Measurements from ENCODE around the gene PALB2.

PALB2 gene

DNA sequence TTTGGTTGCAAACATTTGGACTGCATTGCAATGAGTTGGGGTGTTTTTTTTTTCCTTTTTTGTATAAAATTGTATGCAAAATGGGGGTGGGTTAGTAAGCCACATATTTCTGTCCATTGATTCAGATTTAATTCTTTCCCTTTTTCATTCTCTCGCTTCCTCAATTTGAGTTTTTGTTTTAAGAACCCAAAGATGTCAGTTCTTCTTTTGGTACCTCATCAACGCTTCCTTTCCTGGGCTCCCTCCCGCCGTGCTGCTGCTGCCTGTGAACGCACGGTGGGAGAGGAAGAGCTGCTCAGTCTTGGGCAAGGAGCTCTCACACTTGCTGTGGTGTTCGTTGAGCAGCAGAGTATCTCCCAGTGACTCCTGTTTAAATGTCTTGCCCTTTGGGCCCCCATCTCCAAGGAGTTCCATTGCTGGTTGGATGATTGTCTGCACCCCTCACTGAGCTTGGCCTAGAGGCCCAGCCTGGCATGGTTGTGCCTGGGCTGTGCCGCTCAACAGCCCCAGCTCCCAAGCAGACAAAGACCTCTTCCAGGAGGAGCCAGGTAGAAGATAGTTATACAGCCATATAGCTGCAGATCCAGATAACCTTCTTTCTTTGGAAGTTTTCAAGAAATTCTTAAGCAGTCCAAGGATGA, 70.0 kb downstream of the PALB2 start:
- ChIA-PET POLR2A (no interaction called here), CTCF (interaction anchor here (3.4 to 5.2 kb wide), 2 partner anchors 12 to 26 kb away, joined by 14 to 34 read pairs; partner anchors contain the start of genes EARS2 and UBFD1)
- peak; percentile 42 for DNase-seq (ENCODE audit: extremely low spot score)
- TF ChIP-seq, protein P1, sequence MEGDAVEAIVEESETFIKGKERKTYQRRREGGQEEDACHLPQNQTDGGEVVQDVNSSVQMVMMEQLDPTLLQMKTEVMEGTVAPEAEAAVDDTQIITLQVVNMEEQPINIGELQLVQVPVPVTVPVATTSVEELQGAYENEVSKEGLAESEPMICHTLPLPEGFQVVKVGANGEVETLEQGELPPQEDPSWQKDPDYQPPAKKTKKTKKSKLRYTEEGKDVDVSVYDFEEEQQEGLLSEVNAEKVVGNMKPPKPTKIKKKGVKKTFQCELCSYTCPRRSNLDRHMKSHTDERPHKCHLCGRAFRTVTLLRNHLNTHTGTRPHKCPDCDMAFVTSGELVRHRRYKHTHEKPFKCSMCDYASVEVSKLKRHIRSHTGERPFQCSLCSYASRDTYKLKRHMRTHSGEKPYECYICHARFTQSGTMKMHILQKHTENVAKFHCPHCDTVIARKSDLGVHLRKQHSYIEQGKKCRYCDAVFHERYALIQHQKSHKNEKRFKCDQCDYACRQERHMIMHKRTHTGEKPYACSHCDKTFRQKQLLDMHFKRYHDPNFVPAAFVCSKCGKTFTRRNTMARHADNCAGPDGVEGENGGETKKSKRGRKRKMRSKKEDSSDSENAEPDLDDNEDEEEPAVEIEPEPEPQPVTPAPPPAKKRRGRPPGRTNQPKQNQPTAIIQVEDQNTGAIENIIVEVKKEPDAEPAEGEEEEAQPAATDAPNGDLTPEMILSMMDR (IDR thresholded peaks at IDR 0.05; ENCODE audit: control extremely low read depth, extremely low read depth, low read depth, missing control alignments) = no peak

DNA sequence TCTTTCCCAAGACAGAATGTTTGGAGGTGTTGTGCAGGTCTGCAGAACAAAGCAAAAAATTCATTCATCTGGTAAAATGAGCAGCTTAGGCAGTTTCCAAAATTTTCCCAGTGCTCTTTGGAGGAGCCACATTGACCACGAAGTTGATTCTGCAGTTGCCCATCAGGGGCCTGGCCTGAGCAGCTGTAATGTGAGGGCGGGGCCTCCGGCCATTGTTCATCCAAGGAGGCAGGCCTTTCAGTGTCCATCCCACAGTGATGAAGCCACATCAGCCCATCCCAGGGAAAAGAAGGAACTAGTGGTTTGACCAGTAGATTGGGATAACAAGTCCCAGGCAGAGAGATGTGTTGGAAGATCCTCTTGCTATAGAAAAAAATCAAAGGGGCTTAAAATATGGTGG, 73.5 kb downstream of the PALB2 start:
- DNase-seq (ENCODE audit: extremely low spot score) = no peak
- ChIA-PET CTCF (interaction anchor here (1.5 kb wide), 1 partner anchor 9 kb away, joined by 7 read pairs; the partner anchor contains the start of gene UBFD1), POLR2A (no interaction called here)
- TF ChIP-seq, protein P1 (IDR thresholded peaks at IDR 0.05; ENCODE audit: control extremely low read depth, extremely low read depth, low read depth, missing control alignments) = no peak

DNA sequence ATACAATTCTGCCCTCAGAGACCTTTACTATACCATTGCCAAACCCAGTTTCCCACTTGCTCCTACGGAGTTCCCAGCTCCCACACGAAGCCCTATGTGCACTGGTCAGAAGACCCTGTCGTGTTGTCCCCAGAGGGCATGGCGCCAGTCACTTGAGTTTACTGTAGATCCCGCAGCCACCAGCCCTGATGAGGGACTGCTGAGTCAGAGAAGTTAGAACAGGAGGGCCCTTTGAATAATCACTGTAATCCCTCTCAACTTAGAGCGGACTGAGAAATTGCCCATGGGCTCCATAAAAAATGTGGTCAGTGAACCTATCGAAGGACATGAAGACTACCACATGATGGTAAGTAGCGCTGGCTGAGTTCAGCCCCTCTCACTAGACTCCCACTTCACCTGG, 74.4 kb downstream of the PALB2 start:
- ChIA-PET CTCF (interaction anchor here (1.5 kb wide), 1 partner anchor 8 kb away, joined by 7 read pairs; the partner anchor contains the start of gene UBFD1), POLR2A (no interaction called here)
- DNase-seq (ENCODE audit: extremely low spot score) = no peak
- TF ChIP-seq, protein P1 (IDR thresholded peaks at IDR 0.05; ENCODE audit: control extremely low read depth, extremely low read depth, low read depth, missing control alignments) = no peak

DNA sequence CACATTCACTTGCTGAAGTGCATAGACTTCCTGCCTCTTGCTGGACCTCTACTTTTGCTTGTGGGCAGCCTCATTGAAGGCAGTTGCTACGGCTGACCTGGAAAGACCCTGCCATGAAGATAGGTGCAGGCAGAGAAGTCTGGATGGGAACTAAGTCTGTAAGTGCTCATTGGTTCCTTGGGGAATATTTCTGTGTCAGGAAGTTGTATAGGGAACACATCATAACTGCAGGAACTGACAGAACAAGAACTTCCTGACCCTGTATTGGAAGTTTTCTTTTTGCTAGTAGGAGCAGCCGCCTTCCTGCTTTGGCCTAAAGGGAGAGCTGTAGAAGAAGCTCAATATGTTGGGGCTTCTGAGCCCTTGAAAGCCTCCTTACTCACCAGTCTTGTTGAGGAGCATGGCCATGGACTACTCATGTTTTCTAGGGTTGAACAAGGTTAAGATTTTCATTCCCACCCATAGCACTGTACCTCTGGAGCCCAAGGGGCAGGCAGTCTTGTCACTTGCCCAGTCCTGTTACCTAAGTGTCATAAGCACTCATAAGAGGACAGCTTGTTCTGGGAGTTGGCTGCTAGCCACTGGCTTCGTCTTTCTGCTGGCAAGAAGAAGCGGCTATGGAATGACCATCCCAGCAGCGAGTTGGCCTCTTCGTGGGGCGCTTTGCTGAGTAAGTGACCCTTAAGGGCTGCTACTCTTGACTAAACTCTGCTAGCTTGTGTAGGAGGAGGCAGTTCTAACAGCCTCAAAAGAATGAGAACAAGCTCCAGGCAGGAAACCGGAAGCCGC, 76.3 kb downstream of the PALB2 start:
- TF ChIP-seq, protein P1 (IDR thresholded peaks at IDR 0.05; ENCODE audit: control extremely low read depth, extremely low read depth, low read depth, missing control alignments) = no peak
- CTCF ChIA-PET = no interaction called here

DNA sequence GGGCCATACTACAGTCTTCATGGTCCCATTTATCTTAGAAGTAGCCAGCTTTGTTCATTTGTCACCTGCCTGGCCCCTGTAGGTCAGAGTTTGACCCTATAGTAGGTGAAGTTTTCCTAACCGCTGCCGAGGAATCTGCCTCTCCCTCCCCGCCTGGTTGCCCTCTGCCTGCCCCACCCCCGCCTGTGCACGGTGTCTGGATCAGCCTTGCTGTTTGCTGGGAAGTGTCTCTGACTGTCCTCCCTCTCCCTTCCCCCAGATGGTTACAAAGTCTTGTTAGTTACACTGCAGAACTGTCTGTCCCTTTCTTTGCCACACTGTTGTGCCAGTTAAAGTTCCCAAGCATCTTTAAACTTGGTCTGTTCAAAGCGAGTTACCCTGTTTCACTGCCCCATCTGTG, 77.9 kb downstream of the PALB2 start:
- CTCF ChIA-PET = no interaction called here
- TF ChIP-seq, protein P1 (IDR thresholded peaks at IDR 0.05; ENCODE audit: control extremely low read depth, extremely low read depth, low read depth, missing control alignments) = no peak
- DNase-seq (ENCODE audit: extremely low spot score) = no peak
- POLR2A ChIA-PET = no interaction called here

More for the DNA sequence above, 76.3 kb downstream of the PALB2 start:
- POLR2A ChIA-PET = no interaction called here
- DNase-seq (ENCODE audit: extremely low spot score) = no peak

DNA sequence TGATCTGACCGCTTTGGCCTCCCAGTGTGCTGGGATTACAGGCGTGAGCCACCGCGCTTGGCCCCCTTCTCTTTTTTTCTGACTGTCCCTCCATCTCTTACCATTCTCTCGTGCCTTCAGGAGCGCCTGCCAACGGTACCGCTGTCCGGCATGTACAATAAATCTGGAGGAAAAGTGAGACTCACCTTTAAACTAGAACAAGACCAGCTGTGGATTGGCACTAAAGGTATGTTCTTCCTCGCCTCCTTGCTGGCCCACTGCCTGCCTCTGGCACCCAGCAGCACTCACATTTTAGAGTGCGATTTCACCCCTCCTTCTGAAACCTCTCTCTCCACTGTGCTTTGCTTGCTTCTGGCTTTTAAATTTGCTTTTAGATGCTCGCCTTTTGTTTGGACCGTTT, 78.6 kb downstream of the PALB2 start:
- CTCF ChIA-PET = interaction anchor here (2.1 kb wide), 1 partner anchor 34 kb away, joined by 9 read pairs; no protein-coding TSS in a partner anchor
- no peak for DNase-seq (ENCODE audit: extremely low spot score)
- TF ChIP-seq, protein P1 (IDR thresholded peaks at IDR 0.05; ENCODE audit: control extremely low read depth, extremely low read depth, low read depth, missing control alignments) = no peak
- POLR2A ChIA-PET = interaction anchor here (1.2 kb wide), 1 partner anchor 8 kb away, joined by 3 read pairs; no protein-coding TSS in a partner anchor
